ENCODE measurements around the gene SELENON.

SELENON gene

GRCh38 chr1:25769625-25770383, 30.2 kb upstream of the SELENON start:
- Histone ChIP-seq H3K9ac (ENCODE audit: low read length) (no peak overlapping the region), H3K4ac (ENCODE audit: low read depth, low read length) (no peak overlapping the region), H3K9me3 (ENCODE audit: insufficient read depth, low read depth, low read length) (peaks cover 4% of the 10 kb centered on the region), H2AK5ac (ENCODE audit: low read length) (no peak overlapping the region), H3K27ac (ENCODE audit: low read depth, low read length) (no peak overlapping the region), H3K27me3 (ENCODE audit: insufficient read depth, low read length) (no peaks in the 10 kb centered on the region), H3K4me1 (ENCODE audit: control insufficient read depth in 1 of 2, insufficient read depth in 2 of 2, low read length in 2 of 2) (peaks cover 6 to 7% of the 10 kb centered on the region in 2 experiments), H2BK120ac (ENCODE audit: insufficient read depth, low read length, poor library complexity) (no peak overlapping the region), H3K36me3 (ENCODE audit: control insufficient read depth in 1 of 2, insufficient read depth in 2 of 2, low read length in 2 of 2) (no peaks in the 10 kb centered on the region), H3K4me3 (ENCODE audit: low read depth, low read length) (no peak overlapping the region), H4K8ac (ENCODE audit: low read depth, low read length) (no peak overlapping the region), H2BK5ac (ENCODE audit: low read depth, low read length, poor library complexity) (no peak overlapping the region), H4K91ac (ENCODE audit: low read depth, low read length) (no peak overlapping the region), H3K18ac (ENCODE audit: low read length) (no peak overlapping the region), H3K23ac (ENCODE audit: low read length) (no peak overlapping the region), H4K12ac (ENCODE audit: low read depth, low read length) (no peak overlapping the region), H3K79me2 (ENCODE audit: control insufficient read depth, insufficient read depth, low read length, poor library complexity) (no peaks in the 10 kb centered on the region), H3K79me1 (ENCODE audit: low read length) (no peaks in the 10 kb centered on the region), H3K14ac (ENCODE audit: low read length) (no peak overlapping the region), H3K4me2 (ENCODE audit: low read length) (no peak overlapping the region), H2AFZ (ENCODE audit: insufficient read depth, low read length, poor library complexity) (no peak overlapping the region), H2BK12ac (ENCODE audit: low read length) (no peak overlapping the region)
- no peak for DNase-seq
- WGBS (ENCODE audit: extremely low coverage, insufficient coverage, insufficient read length): no CpG with 5 or more reads among the region's 27 CpGs

- H3K79me2 ChIP-seq (ENCODE audit: control insufficient read depth, insufficient read depth, low read length, poor library complexity): no peaks in the 10 kb centered on the region
- no peaks in the 10 kb centered on the region for H3K27me3 ChIP-seq (ENCODE audit: insufficient read depth, low read length)
- H4K8ac ChIP-seq (ENCODE audit: low read depth, low read length): no peak overlapping the region
- H3K14ac ChIP-seq (ENCODE audit: low read length): no peak overlapping the region
- no peak overlapping the region for H4K12ac ChIP-seq (ENCODE audit: low read depth, low read length)
- H2BK5ac ChIP-seq (ENCODE audit: low read depth, low read length, poor library complexity): no peak overlapping the region
- H3K36me3 ChIP-seq (ENCODE audit: control insufficient read depth in 1 of 2, insufficient read depth in 2 of 2, low read length in 2 of 2): no peaks in the 10 kb centered on the region
- no peak overlapping the region for H3K23ac ChIP-seq (ENCODE audit: low read length)
- no peak overlapping the region for H3K4ac ChIP-seq (ENCODE audit: low read depth, low read length)
- no peak overlapping the region for H2AK5ac ChIP-seq (ENCODE audit: low read length)
- DNase-seq: no peak
- H3K9me3 ChIP-seq (ENCODE audit: insufficient read depth, low read depth, low read length): peaks cover 4% of the 10 kb centered on the region
- no peak overlapping the region for H2BK12ac ChIP-seq (ENCODE audit: low read length)
- H3K4me3 ChIP-seq (ENCODE audit: low read depth, low read length): no peak overlapping the region
- no peak overlapping the region for H3K4me2 ChIP-seq (ENCODE audit: low read length)
- peaks cover 8 to 12% of the 10 kb centered on the region in 2 experiments for H3K4me1 ChIP-seq (ENCODE audit: control insufficient read depth in 1 of 2, insufficient read depth in 2 of 2, low read length in 2 of 2)
- no peak overlapping the region for H3K9ac ChIP-seq (ENCODE audit: low read length)
- H2BK120ac ChIP-seq (ENCODE audit: insufficient read depth, low read length, poor library complexity): no peak overlapping the region
- no peaks in the 10 kb centered on the region for H3K79me1 ChIP-seq (ENCODE audit: low read length)
- no peak overlapping the region for H2AFZ ChIP-seq (ENCODE audit: insufficient read depth, low read length, poor library complexity)
- WGBS (ENCODE audit: extremely low coverage, insufficient coverage, insufficient read length): no CpG with 5 or more reads among the region's 14 CpGs
- H4K91ac ChIP-seq (ENCODE audit: low read depth, low read length): no peak overlapping the region
- H3K27ac ChIP-seq (ENCODE audit: low read depth, low read length): no peak overlapping the region
- H3K18ac ChIP-seq (ENCODE audit: low read length): no peak overlapping the region
Measured at GRCh38 chr1:25770541-25771220, 29.3 kb upstream of the SELENON start.

- H3K27me3 ChIP-seq (ENCODE audit: insufficient read depth, low read length): no peaks in the 10 kb centered on the region
- H3K9ac ChIP-seq (ENCODE audit: low read length): no peak overlapping the region
- H4K91ac ChIP-seq (ENCODE audit: low read depth, low read length): no peak overlapping the region
- H4K12ac ChIP-seq (ENCODE audit: low read depth, low read length): no peak overlapping the region
- peaks cover 8 to 12% of the 10 kb centered on the region in 2 experiments for H3K4me1 ChIP-seq (ENCODE audit: control insufficient read depth in 1 of 2, insufficient read depth in 2 of 2, low read length in 2 of 2)
- no peak overlapping the region for H3K4ac ChIP-seq (ENCODE audit: low read depth, low read length)
- WGBS (ENCODE audit: extremely low coverage, insufficient coverage, insufficient read length): no CpG with 5 or more reads among the region's 34 CpGs
- H3K4me2 ChIP-seq (ENCODE audit: low read length): no peak overlapping the region
- no peak overlapping the region for H3K4me3 ChIP-seq (ENCODE audit: low read depth, low read length)
- H3K9me3 ChIP-seq (ENCODE audit: insufficient read depth, low read depth, low read length): peaks cover 4% of the 10 kb centered on the region
- H3K79me1 ChIP-seq (ENCODE audit: low read length): no peaks in the 10 kb centered on the region
- no peak overlapping the region for H3K23ac ChIP-seq (ENCODE audit: low read length)
- H3K79me2 ChIP-seq (ENCODE audit: control insufficient read depth, insufficient read depth, low read length, poor library complexity): no peaks in the 10 kb centered on the region
- no peak for DNase-seq
- H2BK5ac ChIP-seq (ENCODE audit: low read depth, low read length, poor library complexity): no peak overlapping the region
- H3K14ac ChIP-seq (ENCODE audit: low read length): no peak overlapping the region
- H2AK5ac ChIP-seq (ENCODE audit: low read length): no peak overlapping the region
- H3K27ac ChIP-seq (ENCODE audit: low read depth, low read length): no peak overlapping the region
- H4K8ac ChIP-seq (ENCODE audit: low read depth, low read length): no peak overlapping the region
- no peak overlapping the region for H2BK120ac ChIP-seq (ENCODE audit: insufficient read depth, low read length, poor library complexity)
- no peaks in the 10 kb centered on the region for H3K36me3 ChIP-seq (ENCODE audit: control insufficient read depth in 1 of 2, insufficient read depth in 2 of 2, low read length in 2 of 2)
- H3K18ac ChIP-seq (ENCODE audit: low read length): no peak overlapping the region
- no peak overlapping the region for H2BK12ac ChIP-seq (ENCODE audit: low read length)
- no peak overlapping the region for H2AFZ ChIP-seq (ENCODE audit: insufficient read depth, low read length, poor library complexity)
Measured at GRCh38 chr1:25771221-25772114, 28.5 kb upstream of the SELENON start.

DNA sequence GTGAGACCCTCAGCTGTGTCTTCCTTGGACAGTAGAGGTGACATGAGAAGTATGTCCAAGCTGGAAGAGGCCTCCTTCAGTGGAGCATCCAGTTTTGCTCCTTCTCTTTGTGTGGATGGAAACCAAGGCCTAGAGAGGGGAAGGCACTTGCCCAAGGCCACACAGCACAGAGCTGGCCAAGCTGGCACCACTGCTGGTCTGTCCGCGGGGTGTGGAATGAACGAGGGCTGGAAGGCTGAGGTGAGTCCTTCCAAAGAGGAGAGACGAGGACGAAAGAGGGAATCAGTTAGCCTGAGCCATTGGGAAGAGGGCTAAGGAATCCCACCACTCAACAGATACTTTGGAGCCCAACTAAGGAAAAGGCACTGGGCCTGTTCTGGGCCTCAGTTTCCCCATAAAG, 27.8 kb upstream of the SELENON start:
- no peak overlapping the region for H2AFZ ChIP-seq (ENCODE audit: insufficient read depth, low read length, poor library complexity)
- H4K91ac ChIP-seq (ENCODE audit: low read depth, low read length): no peak overlapping the region
- H3K18ac ChIP-seq (ENCODE audit: low read length): no peak overlapping the region
- H2BK12ac ChIP-seq (ENCODE audit: low read length): no peak overlapping the region
- no peaks in the 10 kb centered on the region for H3K36me3 ChIP-seq (ENCODE audit: control insufficient read depth in 1 of 2, insufficient read depth in 2 of 2, low read length in 2 of 2)
- no peak overlapping the region for H3K4me3 ChIP-seq (ENCODE audit: low read depth, low read length)
- H4K12ac ChIP-seq (ENCODE audit: low read depth, low read length): no peak overlapping the region
- H3K4me2 ChIP-seq (ENCODE audit: low read length): no peak overlapping the region
- H3K27ac ChIP-seq (ENCODE audit: low read depth, low read length): no peak overlapping the region
- WGBS (ENCODE audit: extremely low coverage, insufficient coverage, insufficient read length): no CpG with 5 or more reads among the region's 5 CpGs
- no peak overlapping the region for H2AK5ac ChIP-seq (ENCODE audit: low read length)
- no peak overlapping the region for H2BK120ac ChIP-seq (ENCODE audit: insufficient read depth, low read length, poor library complexity)
- H3K4me1 ChIP-seq (ENCODE audit: control insufficient read depth in 1 of 2, insufficient read depth in 2 of 2, low read length in 2 of 2): peaks cover 8 to 12% of the 10 kb centered on the region in 2 experiments
- DNase-seq: no peak
- peaks cover 4% of the 10 kb centered on the region for H3K9me3 ChIP-seq (ENCODE audit: insufficient read depth, low read depth, low read length)
- no peak overlapping the region for H4K8ac ChIP-seq (ENCODE audit: low read depth, low read length)
- H3K14ac ChIP-seq (ENCODE audit: low read length): no peak overlapping the region
- no peak overlapping the region for H3K4ac ChIP-seq (ENCODE audit: low read depth, low read length)
- H3K79me1 ChIP-seq (ENCODE audit: low read length): no peaks in the 10 kb centered on the region
- no peak overlapping the region for H2BK5ac ChIP-seq (ENCODE audit: low read depth, low read length, poor library complexity)
- H3K9ac ChIP-seq (ENCODE audit: low read length): no peak overlapping the region
- no peaks in the 10 kb centered on the region for H3K27me3 ChIP-seq (ENCODE audit: insufficient read depth, low read length)
- no peaks in the 10 kb centered on the region for H3K79me2 ChIP-seq (ENCODE audit: control insufficient read depth, insufficient read depth, low read length, poor library complexity)
- H3K23ac ChIP-seq (ENCODE audit: low read length): no peak overlapping the region

Measured in trophoblast cell (in vitro differentiated cells and primary cell).